Calu3 (cell line): ENCODE data around the gene MFSD6. TPM values are rescaled to one million over a fixed set of nuclear protein-coding genes. Genes with fewer than 3 reads are reported as not detected.
A peak's percentile ranks its signal among the peaks of the same experiment; 100 is the strongest.

Source experiments
- BruUV-seq: library from RNA; stranded (reverse); fragments of 400-500 nt; replicated peaks from 2 replicates; lab custom pipeline; 2021; lab: Mats Ljungman, UMichigan
- CTCF ChIA-PET: fragments of 300-600 bp; sonication (Branson Sonifier 250); formaldehyde crosslinking; loops from one replicate; lab custom pipeline; 2022; ENCODE audit warnings: antibody characterized with exemption; lab: Charles Lee
- DNase-seq: peaks from one replicate; pipeline ENCODE4 v3.0.0; 2022
- H3K27ac Mint-ChIP-seq: one replicate; pipeline ENCODE4 v1.8.0; 2022; ENCODE audit warnings: mixed read lengths; ENCODE audit not compliant: unreplicated experiment
- H3K27me3 Mint-ChIP-seq: one replicate; pipeline ENCODE4 v1.8.0; 2022; ENCODE audit warnings: mixed read lengths; ENCODE audit not compliant: unreplicated experiment
- H3K36me3 Mint-ChIP-seq: one replicate; pipeline ENCODE4 v1.8.0; 2022; ENCODE audit warnings: mild to moderate bottlenecking, moderate library complexity, mixed read lengths; ENCODE audit not compliant: insufficient read depth, unreplicated experiment
- H3K4me1 Mint-ChIP-seq: one replicate; pipeline ENCODE4 v1.8.0; 2022; ENCODE audit warnings: mild to moderate bottlenecking, low read depth, mixed read lengths; ENCODE audit not compliant: unreplicated experiment
- H3K4me3 Mint-ChIP-seq: one replicate; pipeline ENCODE4 v1.8.0; 2022; ENCODE audit warnings: mild to moderate bottlenecking, low read depth, moderate library complexity, mixed read lengths; ENCODE audit not compliant: unreplicated experiment
- H3K9me3 Mint-ChIP-seq: one replicate; pipeline ENCODE4 v1.8.0; 2022; ENCODE audit warnings: low read depth, mixed read lengths; ENCODE audit not compliant: unreplicated experiment
- CTCF ChIP-seq: fragments of 200-600 bp; IDR thresholded peaks from one replicate; pipeline ENCODE4 v1.8.0; 2022; ENCODE audit warnings: antibody characterized with exemption; ENCODE audit not compliant: unreplicated experiment
- intact Hi-C: fragments of 100-400 bp; cut with micrococcal nuclease; formaldehyde crosslinking; loops from one replicate; pipeline ENCODE4 v1.10.0; 2022; ENCODE audit not compliant: unreplicated experiment
- total RNA-seq: library from RNA; stranded (reverse); gene quantifications from 2 replicates; pipeline ENCODE4 v1.2.3, GENCODE V29; 2022

Gene MFSD6
- total RNA-seq, 1 experiment from 2014 or later, result 39.4 TPM

- H3K9me3 Mint-ChIP-seq, result no peaks in the 10 kb centered on the region
- CTCF ChIA-PET, result no interaction called here
- intact Hi-C loops, result no loop called here
- BruUV-seq, result no TSS peak
- no peak overlapping the region for H3K4me3 Mint-ChIP-seq
- TF ChIP-seq CTCF, result no peak
- no peaks in the 10 kb centered on the region for H3K36me3 Mint-ChIP-seq
- peaks cover 9% of the 10 kb centered on the region for H3K4me1 Mint-ChIP-seq
- H3K27ac Mint-ChIP-seq, result no peak overlapping the region
- H3K27me3 Mint-ChIP-seq, result no peaks in the 10 kb centered on the region
- DNase-seq, result no peak
These were observed 89.3 kb downstream of the MFSD6 start for GRCh38 chr2:190497428-190497827.

- Mint-ChIP-seq H3K27me3 (no peaks in the 10 kb centered on the region), H3K4me1 (peaks cover 9% of the 10 kb centered on the region), H3K36me3 (no peaks in the 10 kb centered on the region), H3K27ac (no peak overlapping the region), H3K4me3 (no peak overlapping the region), H3K9me3 (no peaks in the 10 kb centered on the region)
- no TSS peak for BruUV-seq
- intact Hi-C loops, result no loop called here
- no peak for TF ChIP-seq CTCF
- DNase-seq, result no peak
- CTCF ChIA-PET, result no interaction called here
These were observed 91.1 kb downstream of the MFSD6 start for GRCh38 chr2:190499273-190499672.

GRCh38 chr2:190500054-190500502 is 91.9 kb downstream of the MFSD6 start:
- no peaks in the 10 kb centered on the region for H3K9me3 Mint-ChIP-seq

GRCh38 chr2:190501231-190501630 is 93.1 kb downstream of the MFSD6 start:
- BruUV-seq, result TSS peak; percentile 71
- CTCF ChIA-PET, result no interaction called here
- no peaks in the 10 kb centered on the region for H3K36me3 Mint-ChIP-seq

More at GRCh38 chr2:190500054-190500502, 91.9 kb downstream of the MFSD6 start:
- CTCF ChIA-PET, result no interaction called here
- no peak overlapping the region for H3K27ac Mint-ChIP-seq
- H3K36me3 Mint-ChIP-seq, result no peaks in the 10 kb centered on the region
- no peak overlapping the region for H3K4me3 Mint-ChIP-seq
- peaks cover 9% of the 10 kb centered on the region for H3K4me1 Mint-ChIP-seq
- no peak for DNase-seq
- intact Hi-C loops, result no loop called here
- no peak for TF ChIP-seq CTCF
- BruUV-seq, result no TSS peak
- H3K27me3 Mint-ChIP-seq, result no peaks in the 10 kb centered on the region

More at GRCh38 chr2:190501231-190501630, 93.1 kb downstream of the MFSD6 start:
- H3K4me1 Mint-ChIP-seq, result peaks cover 14% of the 10 kb centered on the region
- intact Hi-C loops, result no loop called here
- H3K9me3 Mint-ChIP-seq, result no peaks in the 10 kb centered on the region
- no peak overlapping the region for H3K4me3 Mint-ChIP-seq
- H3K27ac Mint-ChIP-seq, result no peak overlapping the region
- no peaks in the 10 kb centered on the region for H3K27me3 Mint-ChIP-seq
- no peak for DNase-seq
- TF ChIP-seq CTCF, result no peak
